ENCODE results near the gene GPANK1.

- no peak for TF ChIP-seq CTCF (IDR thresholded peaks at IDR 0.05)
- TF ChIP-seq ZFX (IDR thresholded peaks at IDR 0.05; ENCODE audit: borderline replicate concordance) = no peak
Observed at GRCh38 chr6:31713465-31713864, 48.7 kb upstream of the GPANK1 start.

Data from 22Rv1 (cell line).